ENCODE results near the gene RASA4B.
"Not testable (repeated sequence)": the region's sequence is repeated elsewhere in the genome, so short reads cannot be mapped to it uniquely, and the experiment has no call there.

Gene RASA4B

DNA sequence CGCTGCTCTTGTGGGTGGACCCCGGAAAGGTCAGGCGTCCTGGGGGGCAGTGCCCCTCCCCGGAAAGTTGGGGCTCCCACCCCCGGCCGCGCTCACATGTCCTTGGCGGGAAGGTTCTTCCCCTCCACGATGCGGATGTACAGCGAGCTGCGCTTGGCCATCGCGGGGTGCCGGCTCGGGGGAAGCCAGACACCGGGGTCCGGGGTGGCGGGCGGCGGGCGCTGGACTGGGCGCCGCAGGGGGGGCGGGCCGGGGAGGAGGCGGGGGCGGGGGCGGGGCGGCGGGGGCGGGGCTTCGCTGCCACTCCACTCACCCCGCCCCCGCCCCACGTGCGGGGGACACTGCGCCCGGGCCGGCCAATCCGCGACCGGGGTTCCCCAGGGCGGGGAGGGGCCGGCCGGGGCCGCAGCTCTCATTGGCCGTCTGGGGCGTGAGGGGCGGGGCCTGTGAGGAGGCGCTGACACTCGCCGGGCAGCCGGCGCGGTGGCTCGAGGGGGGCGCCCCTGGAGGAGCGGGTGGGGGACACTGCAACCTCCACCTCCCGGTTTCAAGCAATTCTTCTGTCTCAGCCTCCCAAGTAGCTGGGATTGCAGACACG lies at the start of gene RASA4B:
Gene RASA4B, minus strand, starts transcription at position 228 of the 598 bp plus-strand sequence. Its CDS starts 67 bp downstream, at position 161.
- DNase-seq (ENCODE audit: low read depth in 4 of 4, low spot score in 1 of 4): not testable (repeated sequence)

DNA sequence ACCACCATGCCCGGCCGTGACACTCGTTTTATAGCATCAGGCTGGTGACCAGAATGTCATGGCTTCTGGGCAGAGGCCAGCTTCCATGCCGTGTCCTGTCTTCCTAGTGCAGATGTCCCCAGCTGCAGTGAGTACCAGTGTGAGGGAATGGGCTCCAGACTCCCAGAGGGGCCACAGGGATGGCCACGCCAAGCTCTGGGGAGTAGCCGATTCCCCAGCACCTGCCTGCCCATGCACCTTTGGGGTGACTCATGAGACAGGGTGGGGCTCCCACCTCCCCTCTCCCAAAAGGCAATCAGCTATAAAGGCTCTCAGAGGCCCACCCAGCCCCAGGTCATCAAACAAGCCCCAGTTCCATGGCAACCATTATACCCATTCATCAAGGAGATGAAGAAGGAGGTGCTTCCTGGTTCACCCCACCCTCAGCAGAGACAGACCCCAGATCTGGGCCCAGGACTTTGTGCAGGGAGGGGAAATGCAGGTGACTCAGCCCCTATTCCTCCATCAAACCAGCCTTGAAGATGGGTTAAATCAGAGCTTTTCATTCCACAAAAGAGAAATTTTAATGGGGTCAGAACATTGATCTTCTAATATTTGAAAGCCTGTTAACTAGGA lies 33.3 kb upstream of the RASA4B start, which contains the start of gene SPDYE2:
Gene SPDYE2, plus strand, starts transcription at position 419 of the 615 bp plus-strand sequence. CDS start 2,030 bp downstream, outside the sequence.
- not testable (repeated sequence) for DNase-seq (ENCODE audit: low read depth in 4 of 4, low spot score in 1 of 4)

DNA sequence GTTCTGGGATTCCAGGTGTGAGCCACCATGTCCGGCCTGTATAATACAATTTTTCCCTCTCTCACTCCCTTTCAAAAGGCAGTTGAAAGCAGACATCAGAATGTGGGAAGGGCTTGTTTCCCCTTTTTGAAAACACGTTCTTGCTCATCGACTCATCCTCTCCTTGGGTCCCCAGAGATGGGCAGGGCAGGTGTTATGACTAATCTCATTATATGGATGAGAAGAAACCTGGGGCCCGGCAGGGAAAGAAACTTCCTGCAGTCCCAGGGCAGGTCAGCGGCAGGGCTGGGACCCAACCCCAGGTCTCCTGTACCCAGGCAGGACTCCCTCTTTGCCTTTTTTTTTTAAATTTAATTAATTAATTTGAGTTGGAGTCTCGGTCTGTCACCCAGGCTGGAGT lies 28.8 kb upstream of the RASA4B start:
- DNase-seq (ENCODE audit: low read depth in 4 of 4, low spot score in 1 of 4): not testable (repeated sequence)

DNA sequence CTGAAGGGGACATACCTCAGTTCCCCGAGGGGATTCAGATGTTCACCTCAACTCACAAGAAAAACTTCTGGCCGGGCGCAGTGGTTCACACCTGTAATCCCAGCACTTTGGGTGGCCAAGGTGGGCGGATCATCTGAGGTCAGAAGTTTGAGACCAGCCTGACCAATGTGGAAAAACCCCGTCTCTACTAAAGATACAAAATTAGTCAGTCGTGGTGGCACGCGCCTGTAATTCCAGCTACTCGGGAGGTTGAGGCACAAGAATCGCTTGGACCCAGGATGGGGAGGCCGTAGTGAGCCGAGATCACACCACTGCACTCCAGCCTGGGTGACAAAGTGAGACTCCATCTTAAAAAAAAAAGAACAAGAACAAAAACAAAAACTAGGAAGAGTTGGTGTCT lies 27.7 kb upstream of the RASA4B start:
- DNase-seq (ENCODE audit: low read depth in 4 of 4, low spot score in 1 of 4): not testable (repeated sequence)

DNA sequence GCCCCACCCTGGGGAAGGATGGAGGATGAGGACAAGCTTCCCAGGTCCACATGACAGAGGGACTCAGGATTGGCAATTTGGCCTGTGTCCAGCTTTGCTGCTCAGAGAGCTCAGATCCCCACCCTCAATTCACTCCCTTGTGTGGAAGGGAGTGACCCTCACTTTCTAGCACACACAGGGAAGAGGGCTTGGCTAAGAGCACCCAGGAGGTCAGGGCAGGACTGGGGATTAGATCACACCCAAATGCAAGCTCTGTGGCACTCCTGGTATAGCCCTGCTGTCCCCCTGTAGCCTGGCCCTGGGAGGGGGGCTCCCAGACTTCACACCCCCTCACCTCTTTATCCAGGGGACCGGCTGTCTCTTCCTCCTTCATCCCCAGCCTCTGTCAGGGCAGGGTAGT lies 26.8 kb upstream of the RASA4B start:
- DNase-seq (ENCODE audit: low read depth in 4 of 4, low spot score in 1 of 4): not testable (repeated sequence)

DNA sequence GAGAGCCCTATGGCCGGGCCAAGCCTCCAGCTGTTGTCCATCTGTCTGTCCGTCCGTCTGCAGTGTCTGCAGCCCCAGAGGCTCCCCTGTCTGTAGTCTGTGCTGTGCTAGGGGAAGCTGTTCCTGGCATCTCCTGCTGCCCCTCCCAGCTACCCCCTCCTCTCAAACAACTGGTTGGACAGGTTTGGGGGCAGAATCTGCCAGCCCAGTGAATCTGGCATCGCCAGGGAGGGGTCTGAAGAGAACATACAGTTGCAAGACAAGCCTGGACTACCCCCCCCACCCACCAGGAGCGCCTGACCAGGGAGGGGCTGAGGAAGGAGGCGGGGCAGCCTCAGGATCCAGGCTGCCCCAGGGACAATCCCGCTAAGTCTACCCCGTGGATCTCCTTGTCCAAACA lies 26.0 kb upstream of the RASA4B start, which contains the start of gene UPK3BL2:
Gene UPK3BL2, minus strand, starts transcription at position 101 of the 400 bp plus-strand sequence. Its CDS starts 60 bp downstream, at position 41.
- DNase-seq (ENCODE audit: low read depth in 4 of 4, low spot score in 1 of 4): not testable (repeated sequence)

DNA sequence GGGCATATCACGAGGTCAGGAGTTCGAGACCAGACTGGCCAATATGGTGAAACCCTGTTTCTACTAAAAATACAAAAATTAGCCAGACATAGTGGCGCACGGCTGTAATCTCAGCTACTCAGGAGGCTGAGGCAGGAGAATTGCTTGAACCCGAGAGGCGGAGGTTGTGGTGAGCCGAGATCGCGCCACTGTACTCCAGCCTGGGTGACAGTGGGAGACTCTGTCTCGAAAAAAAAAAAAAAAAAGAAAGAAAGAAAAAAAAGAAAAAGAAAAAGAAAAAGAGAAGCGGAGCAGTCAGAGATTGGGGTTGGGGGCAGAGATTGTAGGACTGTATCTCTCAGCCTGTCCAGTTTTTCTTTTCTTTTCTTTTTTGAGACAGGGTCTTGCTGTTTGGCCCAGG lies 25.2 kb upstream of the RASA4B start:
- not testable (repeated sequence) for DNase-seq (ENCODE audit: low read depth in 4 of 4, low spot score in 1 of 4)

DNA sequence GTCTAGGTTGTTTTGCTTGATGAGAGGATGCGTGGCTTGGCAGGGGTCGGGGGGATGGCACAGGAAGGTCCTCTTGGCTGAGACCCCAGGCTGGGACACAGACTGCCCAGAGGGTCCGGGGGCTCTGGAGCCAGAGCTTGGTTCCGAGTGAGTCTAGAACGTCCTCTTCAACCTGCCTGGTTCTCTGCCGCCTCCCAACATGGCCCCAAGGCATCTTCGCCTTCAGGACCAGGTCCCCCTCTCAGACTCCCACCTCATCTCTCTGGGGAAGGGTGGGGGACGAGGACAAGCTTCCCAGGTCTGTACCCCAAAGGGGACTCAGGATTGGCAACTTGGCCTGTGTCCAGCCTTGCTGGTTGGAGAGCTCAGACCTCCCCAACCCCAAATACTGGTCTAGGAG lies 24.5 kb upstream of the RASA4B start:
- DNase-seq (ENCODE audit: low read depth in 4 of 4, low spot score in 1 of 4): not testable (repeated sequence)

DNA sequence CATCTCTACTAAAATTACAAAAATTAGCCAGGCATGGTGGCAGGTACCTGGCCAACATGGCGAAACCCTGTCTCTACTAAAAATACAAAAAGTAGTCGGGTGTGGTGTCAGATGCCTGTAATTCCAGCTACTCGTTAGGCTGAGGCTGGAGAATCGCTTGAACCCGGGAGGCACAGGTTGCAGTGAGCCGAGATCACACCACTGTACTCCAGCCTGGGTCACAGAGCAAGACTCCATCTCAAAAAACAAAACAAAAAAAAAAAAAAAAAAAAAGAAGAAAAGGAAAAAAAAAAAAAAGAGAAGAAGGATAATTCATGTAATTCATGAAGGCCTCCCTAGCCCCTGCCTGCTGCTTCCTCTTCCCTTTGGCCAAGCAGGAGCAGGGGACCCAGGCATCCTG lies 23.0 kb upstream of the RASA4B start:
- not testable (repeated sequence) for DNase-seq (ENCODE audit: low read depth in 4 of 4, low spot score in 1 of 4)

DNA sequence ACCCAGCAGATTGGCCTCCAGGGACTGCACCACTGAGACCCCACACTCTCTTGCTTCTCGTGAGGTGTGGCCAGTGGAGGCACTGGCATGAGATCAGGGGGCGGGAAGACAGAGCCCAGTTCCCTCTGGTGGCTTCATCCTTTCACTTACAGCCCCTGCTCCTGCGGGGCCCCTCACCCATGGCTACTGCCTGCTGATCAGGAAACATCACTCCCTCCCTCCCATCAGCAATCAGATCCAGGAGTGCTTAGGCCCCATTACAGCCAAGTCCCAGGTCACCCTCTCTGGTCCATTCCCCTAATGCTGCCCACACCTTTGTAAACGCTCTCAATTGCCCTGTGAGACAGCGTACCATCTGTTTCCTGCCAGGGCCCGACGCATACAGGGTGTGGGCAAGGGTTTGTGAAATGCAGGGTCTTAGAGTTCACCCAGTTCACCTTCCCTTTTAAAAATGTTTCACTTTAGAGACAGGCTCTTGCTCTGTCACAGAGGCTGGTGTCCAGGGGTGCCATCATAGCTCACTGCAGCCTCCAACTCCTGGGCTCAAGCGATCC lies 17.6 kb upstream of the RASA4B start:
- DNase-seq (ENCODE audit: low read depth in 4 of 4, low spot score in 1 of 4): not testable (repeated sequence)

DNA sequence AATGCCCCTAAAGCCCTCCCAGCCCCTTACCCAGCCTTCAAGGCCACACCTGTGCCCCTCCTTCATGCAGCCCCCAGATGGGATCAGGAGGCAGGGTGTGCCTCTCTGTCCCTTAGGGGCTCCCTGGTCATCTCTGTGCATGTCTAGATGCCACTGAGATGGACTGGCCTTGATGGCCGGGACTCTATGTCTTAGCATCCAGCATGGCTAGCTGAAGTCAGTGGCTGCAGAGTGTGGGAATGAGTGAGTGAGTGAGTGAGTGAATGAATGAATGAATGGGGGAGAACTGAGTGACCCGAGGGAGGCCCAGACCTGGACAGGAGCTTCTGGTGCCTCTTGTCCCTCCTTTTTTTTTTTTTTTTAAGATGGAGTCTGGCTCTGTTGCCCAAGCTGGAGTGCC lies 14.6 kb upstream of the RASA4B start:
- DNase-seq (ENCODE audit: low read depth in 4 of 4, low spot score in 1 of 4): not testable (repeated sequence)

DNA sequence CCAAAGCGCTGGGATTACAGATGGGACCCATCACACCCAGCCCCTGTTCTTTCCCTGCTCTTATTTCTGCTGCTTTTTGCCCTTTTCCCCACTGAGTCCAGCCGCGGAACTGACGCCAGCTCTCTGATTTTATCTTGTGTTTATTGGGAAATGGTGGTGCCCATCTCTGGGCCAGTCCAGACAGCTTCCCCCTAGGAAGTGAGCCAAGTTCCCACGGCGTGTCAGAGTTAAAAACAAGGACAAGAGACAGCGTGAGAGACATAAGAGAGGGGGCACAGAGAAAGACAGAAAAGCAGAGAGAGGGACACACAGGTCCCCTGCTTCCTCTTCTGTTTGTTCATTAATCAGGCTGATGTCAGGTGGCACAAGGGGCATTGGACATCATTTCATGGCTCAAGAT lies 14.0 kb upstream of the RASA4B start:
- not testable (repeated sequence) for DNase-seq (ENCODE audit: low read depth in 4 of 4, low spot score in 1 of 4)

DNA sequence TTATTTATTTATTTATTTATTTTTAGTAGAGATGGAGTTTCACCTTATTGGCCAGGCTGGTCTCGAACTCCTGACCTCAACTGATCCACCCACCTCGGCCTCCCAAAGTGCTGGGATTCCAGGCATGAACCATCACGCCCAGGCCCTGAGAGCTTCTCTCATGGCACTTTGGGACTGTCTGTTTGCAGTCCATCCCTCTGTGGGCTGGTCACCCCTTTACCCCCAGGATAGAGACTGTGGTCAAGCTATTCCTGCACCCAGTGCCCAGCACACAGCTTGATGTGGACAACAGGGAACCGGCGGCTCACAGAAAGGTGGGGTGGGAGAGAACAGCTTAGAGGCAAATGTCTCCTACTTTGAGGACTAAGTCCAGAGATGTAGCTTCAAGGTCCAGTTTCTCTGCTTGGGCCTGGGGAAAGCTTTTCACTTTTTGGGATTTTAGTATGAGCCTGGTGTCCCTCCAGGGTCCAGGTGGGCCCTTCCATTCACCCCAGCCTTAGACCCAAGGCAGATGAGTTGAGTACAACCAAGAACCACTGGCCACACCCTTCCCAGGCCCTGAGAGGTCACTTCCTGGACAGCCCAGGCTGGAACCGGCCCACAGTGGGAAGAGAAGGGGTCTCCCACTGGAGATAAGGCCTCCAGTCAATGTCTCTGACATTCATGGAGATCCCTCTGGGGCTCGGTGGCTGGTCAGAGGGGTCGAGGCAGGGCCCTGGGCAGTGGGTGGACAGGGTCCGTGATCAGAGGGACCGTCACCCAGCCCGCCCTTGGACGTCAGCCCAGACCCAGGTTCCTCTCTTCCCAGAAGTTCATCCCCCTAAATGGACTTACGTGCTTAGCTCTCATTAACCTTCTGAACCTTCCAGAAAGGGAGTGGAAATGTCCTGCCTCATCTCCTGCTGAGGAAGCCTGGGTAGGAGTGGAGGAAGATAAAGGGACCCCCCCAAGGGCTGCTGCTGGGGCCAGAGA lies 10.5 kb upstream of the RASA4B start:
- DNase-seq (ENCODE audit: low read depth in 4 of 4, low spot score in 1 of 4): not testable (repeated sequence)

DNA sequence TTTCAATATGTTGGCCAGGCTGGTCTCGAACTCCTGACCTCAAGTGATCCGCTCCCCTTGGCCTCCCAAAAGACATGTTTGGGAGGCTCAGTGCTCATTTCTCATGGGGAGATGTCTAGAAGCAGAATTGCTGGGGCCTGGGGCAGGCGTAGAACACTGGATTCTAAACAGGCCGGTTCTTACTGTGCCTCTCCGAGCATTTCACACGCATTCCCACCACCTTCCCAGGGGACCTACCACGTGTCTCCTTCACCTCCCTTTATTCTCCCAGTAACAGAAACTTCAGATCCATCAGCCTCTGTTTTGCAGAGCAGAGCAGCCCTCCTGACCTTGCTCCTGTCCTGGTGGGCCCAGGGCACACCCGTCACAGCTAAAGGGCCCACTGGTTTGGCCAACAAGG lies 9.6 kb upstream of the RASA4B start:
- DNase-seq (ENCODE audit: low read depth in 4 of 4, low spot score in 1 of 4): not testable (repeated sequence)

DNA sequence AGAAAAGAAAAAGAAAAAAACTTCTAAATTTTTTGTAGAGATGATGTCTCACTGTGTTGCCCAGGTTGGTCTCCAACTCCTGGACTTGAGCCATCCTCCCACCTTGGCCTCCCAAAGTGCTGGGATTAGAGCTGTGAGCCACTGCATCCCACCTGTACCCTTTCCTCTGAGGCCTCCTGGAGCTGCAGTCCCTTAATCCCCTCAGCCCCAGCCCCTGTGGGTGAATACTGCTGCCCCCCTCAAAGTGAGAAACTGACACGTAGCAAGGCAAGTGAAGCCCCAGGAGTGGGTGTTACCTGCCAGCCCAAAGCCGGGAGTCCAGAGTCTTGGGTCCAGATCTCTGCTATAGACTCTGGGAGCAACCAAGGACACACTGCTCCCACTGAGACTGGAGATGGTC lies 7.2 kb upstream of the RASA4B start:
- not testable (repeated sequence) for DNase-seq (ENCODE audit: low read depth in 4 of 4, low spot score in 1 of 4)

DNA sequence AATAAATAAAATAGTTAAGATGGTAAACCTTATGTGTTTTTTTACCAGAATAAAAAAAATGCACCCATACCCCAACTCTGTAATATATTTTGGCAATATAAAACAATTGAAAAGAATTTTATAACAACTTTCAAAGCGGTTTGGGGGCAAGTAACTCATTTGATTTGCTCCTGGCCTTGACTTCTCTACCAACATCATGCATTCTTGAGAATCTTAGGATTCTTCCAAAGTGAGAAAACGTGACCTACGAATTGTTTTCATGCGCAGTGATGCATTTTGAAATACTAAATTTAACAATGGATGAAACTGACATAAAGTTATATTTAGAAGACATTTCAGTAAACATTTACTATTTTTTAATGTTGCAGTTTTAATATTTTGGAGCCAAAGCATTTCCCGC lies 3.2 kb upstream of the RASA4B start:
- not testable (repeated sequence) for DNase-seq (ENCODE audit: low read depth in 4 of 4, low spot score in 1 of 4)

DNA sequence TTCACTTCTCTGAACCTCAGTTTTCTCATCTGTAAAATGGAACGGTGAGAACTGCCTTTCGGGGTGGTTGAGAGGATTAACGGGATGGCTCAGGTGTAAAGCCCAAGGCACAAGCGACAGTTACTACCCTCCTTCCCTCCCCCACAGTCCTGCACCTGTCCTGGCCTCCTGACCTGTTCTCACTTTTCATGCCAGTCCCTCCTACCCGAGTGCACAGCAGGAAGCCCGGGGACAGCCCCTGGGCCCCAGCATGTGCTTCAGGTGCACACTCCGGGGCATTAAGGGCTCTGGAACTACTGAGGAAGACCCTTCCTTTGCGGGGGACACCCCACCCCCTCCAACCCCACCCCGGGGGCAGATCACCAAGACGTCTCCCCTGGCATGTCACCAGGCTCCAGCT lies 626 bp downstream of the RASA4B start:
- not testable (repeated sequence) for DNase-seq (ENCODE audit: low read depth in 4 of 4, low spot score in 1 of 4)

DNA sequence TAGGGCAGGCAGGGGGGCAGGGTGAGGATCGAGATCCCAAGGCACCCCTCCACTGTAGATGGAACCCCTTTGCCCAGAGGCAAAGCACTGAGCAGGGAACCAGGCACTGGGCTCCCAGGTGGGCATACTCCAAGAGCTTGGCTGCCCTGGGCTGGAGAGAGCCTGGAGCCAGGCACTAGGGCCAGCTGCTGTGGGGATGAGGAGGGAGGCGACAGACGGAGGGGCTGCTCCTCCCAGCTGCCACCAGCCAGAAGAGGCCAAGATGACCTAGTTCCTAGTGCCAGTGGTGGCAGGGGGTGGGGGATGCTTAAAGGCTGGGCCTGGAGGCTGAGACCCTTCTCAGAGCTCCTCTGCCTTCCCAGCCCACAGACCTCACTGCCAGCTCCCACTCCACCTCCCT lies 1.7 kb downstream of the RASA4B start:
- not testable (repeated sequence) for DNase-seq (ENCODE audit: low read depth in 4 of 4, low spot score in 1 of 4)

DNA sequence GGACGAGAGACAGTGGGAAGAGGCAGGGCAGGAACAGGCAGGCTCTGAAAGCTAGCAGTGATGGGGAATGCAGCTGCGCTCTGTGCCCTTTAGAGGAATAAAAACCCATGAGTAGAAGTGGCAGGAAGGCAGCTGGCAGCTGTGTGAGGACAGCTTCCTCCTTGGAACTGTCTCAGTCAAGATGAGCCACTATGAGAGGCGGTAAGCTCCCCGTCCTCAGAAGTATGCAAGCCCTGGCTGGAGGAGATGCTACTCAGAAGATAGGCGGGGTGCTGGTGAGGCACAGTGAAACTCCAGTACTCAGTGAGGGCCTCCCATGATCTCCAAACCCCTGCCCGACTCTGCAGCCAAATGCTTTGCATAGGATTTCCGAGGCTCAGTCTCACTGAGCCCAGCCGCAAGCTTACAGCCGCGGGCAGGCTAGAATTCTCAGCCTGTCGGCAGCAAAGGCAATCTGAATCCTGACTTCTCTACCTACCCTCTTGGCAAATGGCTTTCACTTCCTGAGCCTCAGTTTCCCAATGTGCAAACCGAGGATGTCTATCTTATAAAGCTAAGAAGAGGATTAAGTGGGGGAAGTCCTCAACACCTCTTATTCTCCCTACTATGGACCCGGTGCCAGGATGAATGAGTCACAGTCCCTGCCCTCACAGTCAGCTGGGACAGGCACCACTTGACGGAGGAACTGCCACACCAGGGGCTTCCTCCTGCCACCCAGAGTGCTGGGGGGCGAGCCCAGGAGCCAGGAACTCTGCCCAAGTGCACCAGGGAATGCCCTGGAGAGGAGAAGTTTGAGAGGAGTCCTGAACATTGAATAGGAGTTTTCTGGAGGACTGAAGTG lies 2.5 kb downstream of the RASA4B start:
- DNase-seq (ENCODE audit: low read depth in 4 of 4, low spot score in 1 of 4): not testable (repeated sequence)

DNA sequence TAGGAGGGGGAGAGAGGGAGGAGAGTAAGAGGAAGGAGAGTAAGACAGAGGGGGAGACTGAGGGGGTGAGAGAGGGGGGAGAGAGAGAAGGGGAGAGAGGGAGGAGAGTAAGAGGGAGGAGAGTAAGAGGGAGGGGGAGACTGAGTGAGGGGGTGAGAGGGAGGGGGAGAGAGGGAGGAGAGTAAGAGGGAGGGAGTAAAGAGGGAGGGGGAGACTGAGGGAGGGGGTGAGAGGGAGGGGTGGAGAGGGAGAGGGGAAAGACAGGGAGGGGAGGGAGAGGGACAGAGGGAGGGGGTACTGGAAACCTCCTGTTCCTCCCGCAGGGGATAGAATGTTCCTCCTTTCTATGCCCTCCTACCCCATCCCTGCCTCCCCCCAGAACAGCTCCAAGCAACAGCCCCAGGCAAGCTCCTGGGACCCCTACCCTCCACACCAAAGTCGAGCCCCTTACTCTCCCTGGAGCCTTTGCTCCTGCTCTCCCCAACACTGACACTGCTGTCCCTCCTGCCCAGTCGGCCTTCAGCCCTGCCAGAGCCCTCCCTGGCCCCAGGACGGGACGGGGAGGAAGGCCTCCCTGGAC lies 4.8 kb downstream of the RASA4B start:
- not testable (repeated sequence) for DNase-seq (ENCODE audit: low read depth in 4 of 4, low spot score in 1 of 4)

Measured in stimulated activated CD4-positive, alpha-beta T cell treated with anti-CD3 and anti-CD28 coated beads, Interleukin-1b, Interleukin-23, amount 100 ng/mL, for 24 hours (primary cell).